ENCODE results near the gene ELMO1. TPM values are rescaled to one million over a fixed set of nuclear protein-coding genes. Genes with fewer than 3 reads are reported as not detected.
"Not testable (repeated sequence)": the region's sequence is repeated elsewhere in the genome, so short reads cannot be mapped to it uniquely, and the experiment has no call there.

The ELMO1 gene
- total RNA-seq, 1 donor from 2014 or later = 132 TPM

DNA sequence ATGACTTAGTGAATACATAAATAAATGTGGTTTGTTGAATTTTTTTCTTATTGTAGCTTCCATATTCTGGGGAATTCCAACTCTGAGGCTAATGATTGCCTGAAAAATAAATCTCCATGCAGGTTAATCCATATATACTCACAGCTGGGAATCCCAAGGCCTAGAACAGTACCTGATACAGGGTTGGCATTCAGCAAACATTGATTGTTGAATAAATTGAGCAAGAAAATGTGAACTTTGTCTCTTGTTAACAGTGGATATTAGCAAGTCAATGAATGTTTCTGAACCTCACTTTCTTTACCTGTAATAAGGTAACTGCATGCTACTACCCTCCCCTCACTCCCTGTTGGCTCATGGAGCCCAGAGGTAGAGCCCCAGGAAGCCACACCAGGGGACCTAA lies 470.8 kb downstream of the ELMO1 start:
- ATAC-seq (ENCODE audit: low read depth) (no peak), DNase-seq (no peak)
- POLR2A ChIA-PET = no interaction called here
- H3K27ac Mint-ChIP-seq = no peak overlapping the region
- H3K36me3 Mint-ChIP-seq (ENCODE audit: low read depth) = peaks cover 34% of the 10 kb centered on the region
- no peak for TF ChIP-seq CTCF (IDR thresholded peaks at IDR 0.05)
- H3K4me1 Mint-ChIP-seq = no peaks in the 10 kb centered on the region
- intact Hi-C loops (cut with micrococcal nuclease) = no loop called here
- no peaks in the 10 kb centered on the region for H3K27me3 Mint-ChIP-seq
- H3K4me3 Mint-ChIP-seq = no peak overlapping the region
- CTCF ChIA-PET = no interaction called here
- H3K9me3 Mint-ChIP-seq = no peaks in the 10 kb centered on the region

DNA sequence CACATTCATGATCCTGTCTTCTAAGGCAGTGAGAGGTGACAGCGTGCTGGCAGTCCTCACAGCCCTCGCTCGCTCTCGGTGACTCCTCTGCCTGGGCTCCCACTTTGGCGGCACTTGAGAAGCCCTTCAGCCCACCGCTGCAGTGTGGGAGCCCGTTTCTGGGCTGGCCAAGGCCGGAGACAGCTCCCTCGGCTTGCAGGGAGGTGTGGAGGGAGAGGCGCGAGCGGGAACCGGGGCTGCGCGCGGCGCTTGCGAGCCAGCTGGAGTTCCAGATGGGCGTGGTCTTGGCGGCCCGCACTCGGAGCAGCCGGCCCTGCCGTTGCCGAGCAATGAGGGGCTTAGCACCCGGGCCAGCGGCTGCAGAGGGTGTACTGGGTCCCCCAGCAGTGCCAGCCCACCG lies 475.1 kb downstream of the ELMO1 start:
- intact Hi-C loops (cut with micrococcal nuclease); H3K27ac Mint-ChIP-seq; POLR2A ChIA-PET; CTCF ChIA-PET; H3K9me3 Mint-ChIP-seq; ATAC-seq (ENCODE audit: low read depth); H3K4me3 Mint-ChIP-seq; H3K27me3 Mint-ChIP-seq; DNase-seq: not testable (repeated sequence)
- H3K4me1 Mint-ChIP-seq = peaks cover 21% of the 10 kb centered on the region
- peaks cover 37% of the 10 kb centered on the region for H3K36me3 Mint-ChIP-seq (ENCODE audit: low read depth)

DNA sequence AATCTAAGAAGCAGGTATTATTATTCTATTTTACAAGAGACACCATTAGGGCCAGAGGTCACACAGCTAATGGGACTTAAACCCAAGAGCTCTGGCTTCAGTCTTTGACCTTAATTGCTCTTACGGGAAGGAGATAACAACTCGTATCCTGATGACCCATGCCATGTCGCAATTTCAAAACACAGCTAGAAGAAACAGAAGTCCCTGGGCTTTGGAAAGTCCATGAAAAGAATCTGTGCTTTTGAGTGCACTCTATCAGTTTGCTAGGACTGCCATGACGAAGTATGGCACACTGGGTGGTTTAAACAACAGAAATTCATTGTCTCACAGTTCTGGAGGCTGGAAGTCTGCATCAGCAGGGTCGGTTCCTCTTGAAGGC lies 476.5 kb downstream of the ELMO1 start:
- CTCF ChIA-PET = no interaction called here
- Mint-ChIP-seq H3K4me3 (no peak overlapping the region), H3K9me3 (no peaks in the 10 kb centered on the region), H3K36me3 (ENCODE audit: low read depth) (peaks cover 27% of the 10 kb centered on the region), H3K4me1 (peaks cover 21% of the 10 kb centered on the region), H3K27ac (no peak overlapping the region), H3K27me3 (no peaks in the 10 kb centered on the region)
- POLR2A ChIA-PET = no interaction called here
- intact Hi-C loops (cut with micrococcal nuclease) = no loop called here
- no peak for DNase-seq
- ATAC-seq (ENCODE audit: low read depth) = no peak
- TF ChIP-seq CTCF (IDR thresholded peaks at IDR 0.05) = no peak

DNA sequence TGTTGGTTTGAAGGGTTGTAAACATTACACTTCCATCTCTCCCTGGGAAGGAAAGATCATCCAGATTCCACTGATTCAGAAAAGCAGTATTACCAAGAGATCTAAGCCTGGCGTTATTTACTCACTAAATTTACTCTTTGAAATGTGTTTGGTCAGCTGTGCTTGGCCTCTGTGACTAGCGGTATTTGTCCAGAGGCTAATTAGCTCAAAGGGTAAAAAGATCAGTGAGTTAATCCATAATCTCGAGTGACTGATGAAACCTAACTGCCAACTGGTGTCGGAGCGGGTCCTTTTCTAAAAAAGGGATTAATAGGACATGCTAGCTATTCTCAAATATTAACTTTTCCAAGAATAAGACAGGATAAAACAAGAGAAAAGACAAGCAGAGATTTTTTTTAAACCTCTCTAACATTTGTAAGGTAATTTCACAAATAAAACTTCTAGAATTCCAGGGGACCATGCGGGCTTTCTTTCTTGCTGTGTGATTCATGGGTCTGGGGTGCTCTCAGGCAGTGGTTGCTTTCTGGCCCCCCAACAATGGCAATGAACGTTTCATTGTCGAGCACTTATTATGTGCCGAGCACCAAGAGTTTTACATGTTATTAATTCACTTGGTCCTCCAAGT lies 477.0 kb downstream of the ELMO1 start:
- no peak overlapping the region for H3K27ac Mint-ChIP-seq
- H3K27me3 Mint-ChIP-seq = no peaks in the 10 kb centered on the region
- intact Hi-C loops (cut with micrococcal nuclease) = no loop called here
- H3K9me3 Mint-ChIP-seq = no peaks in the 10 kb centered on the region
- ATAC-seq (ENCODE audit: low read depth) (no peak), DNase-seq (no peak)
- CTCF ChIA-PET = no interaction called here
- TF ChIP-seq CTCF (IDR thresholded peaks at IDR 0.05) = no peak
- no peak overlapping the region for H3K4me3 Mint-ChIP-seq
- peaks cover 27% of the 10 kb centered on the region for H3K36me3 Mint-ChIP-seq (ENCODE audit: low read depth)
- peaks cover 21% of the 10 kb centered on the region for H3K4me1 Mint-ChIP-seq
- POLR2A ChIA-PET = no interaction called here

DNA sequence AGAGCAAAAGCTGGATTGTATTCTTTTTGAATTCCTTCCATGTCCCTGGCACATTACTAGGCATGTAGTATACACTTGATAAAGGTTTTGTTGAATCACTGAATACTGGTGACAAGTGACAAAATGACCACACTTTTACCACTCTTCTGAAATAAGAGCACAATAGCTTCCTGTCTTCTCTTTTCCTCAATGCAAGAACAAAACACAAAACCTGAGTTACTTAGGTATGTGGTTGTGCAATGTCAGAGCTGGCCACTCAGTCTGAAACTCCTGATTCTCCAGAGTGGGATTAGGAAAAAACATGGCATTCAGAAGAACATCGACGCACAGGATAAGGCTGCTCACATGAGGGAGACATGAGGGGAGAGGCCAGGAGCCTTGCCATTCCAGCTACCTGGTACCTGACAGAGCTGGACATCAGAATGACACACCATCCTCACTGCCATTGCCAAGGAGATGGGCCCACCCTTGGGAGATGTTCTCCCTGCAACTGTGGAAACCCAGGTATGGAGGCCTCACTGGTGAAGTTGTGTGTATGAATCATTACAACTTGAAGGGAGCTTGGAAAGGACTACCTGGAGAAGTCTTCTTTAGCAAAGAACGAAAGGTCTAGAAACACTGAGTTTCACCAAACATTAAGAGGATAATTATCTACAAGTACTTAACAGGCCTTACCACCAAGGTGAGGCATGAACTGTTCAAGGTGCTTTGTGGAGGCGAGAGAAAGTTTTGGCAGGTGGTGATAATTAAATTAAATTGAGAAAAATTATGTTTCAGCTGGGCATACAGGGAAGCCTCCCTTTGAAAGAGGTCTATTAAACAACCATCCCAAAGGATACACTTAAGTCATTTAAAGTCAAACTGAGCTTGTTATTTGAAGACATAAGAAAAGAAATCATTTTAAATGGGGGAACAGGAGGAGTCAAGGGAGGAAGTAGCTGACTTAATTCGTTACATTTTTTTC lies 477.8 kb downstream of the ELMO1 start:
- Mint-ChIP-seq H3K4me3 (no peak overlapping the region), H3K36me3 (ENCODE audit: low read depth) (peaks cover 23% of the 10 kb centered on the region), H3K9me3 (no peaks in the 10 kb centered on the region), H3K27me3 (no peaks in the 10 kb centered on the region), H3K4me1 (peaks cover 21% of the 10 kb centered on the region), H3K27ac (no peak overlapping the region)
- intact Hi-C loops (cut with micrococcal nuclease) = no loop called here
- ChIA-PET CTCF (interaction anchor here (1.0 to 1.2 kb wide), 2 partner anchors 483 to 529 kb away, joined by 3 read pairs; no protein-coding TSS in a partner anchor), POLR2A (no interaction called here)
- ATAC-seq (ENCODE audit: low read depth) (no peak), DNase-seq (no peak)
- TF ChIP-seq CTCF (IDR thresholded peaks at IDR 0.05) = no peak

All from activated B cell treated with CpG ODN at 0.5 μM for 24 hours (primary cell).